Erythroblast (primary cell): ENCODE measurements around the gene DBP.
A peak's percentile ranks its signal among the peaks of the same experiment; 100 is the strongest.

Experiments used
- DNase-seq, 2 experiments: peaks; one replicate each; lab custom pipeline; 2025; lab: John Stamatoyannopoulos, UW
- GATA1 ChIP-seq: IDR thresholded peaks from 2 replicates; pipeline ENCODE4 v1.6.1; 2011; ENCODE audit warnings: low read depth, mild to moderate bottlenecking, control low read depth, low read length, moderate library complexity
- POLR2A ChIP-seq: IDR thresholded peaks from 2 replicates; pipeline ENCODE4 v1.6.1; 2011; ENCODE audit warnings: mild to moderate bottlenecking, low read length

DBP gene

DNA sequence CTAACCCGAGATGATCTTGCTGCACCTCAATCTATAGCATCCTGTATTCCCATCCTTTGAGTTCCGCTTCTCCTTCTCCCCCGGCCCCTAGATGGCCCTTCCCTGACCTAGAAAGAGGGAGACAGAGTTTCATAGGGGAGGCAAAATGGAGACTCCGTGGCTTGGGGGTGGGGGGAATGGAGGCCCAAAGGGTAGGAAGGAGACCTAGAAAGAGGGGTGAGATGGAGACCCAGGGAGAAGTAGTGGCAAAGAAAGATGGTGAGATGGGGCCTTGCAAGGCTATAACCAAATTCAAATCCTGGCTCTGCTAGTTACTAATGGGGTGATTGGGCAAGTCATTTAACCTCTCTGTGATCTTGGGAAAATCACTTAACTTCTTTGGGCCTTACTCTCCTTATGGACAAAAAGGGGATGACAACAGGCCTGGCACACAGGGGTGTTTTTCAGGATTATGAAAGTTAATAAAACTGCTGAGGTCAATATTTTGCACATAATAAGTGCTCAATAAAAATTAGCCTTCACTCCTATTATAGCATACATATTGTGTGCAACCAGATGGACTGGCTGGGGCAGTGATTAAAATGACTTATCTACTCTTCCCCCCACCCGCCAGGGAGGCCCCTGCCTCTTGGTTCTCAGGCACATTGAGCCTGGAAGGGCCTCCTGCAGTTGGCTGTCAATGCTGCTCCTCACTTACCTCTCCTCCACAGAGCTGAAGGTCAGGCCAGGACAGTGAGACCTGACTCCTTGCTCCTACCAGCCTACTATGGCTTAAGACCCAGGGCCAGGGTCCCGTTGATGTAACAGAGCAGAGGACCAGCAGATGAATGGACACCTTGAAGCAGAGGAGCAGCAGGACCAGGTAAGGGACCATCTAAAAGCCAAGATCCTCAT, 17.2 kb downstream of the DBP start:
- peak; percentile 63 to 87 for DNase-seq
- no peak for TF ChIP-seq GATA1
- TF ChIP-seq POLR2A, result no peak

DNA sequence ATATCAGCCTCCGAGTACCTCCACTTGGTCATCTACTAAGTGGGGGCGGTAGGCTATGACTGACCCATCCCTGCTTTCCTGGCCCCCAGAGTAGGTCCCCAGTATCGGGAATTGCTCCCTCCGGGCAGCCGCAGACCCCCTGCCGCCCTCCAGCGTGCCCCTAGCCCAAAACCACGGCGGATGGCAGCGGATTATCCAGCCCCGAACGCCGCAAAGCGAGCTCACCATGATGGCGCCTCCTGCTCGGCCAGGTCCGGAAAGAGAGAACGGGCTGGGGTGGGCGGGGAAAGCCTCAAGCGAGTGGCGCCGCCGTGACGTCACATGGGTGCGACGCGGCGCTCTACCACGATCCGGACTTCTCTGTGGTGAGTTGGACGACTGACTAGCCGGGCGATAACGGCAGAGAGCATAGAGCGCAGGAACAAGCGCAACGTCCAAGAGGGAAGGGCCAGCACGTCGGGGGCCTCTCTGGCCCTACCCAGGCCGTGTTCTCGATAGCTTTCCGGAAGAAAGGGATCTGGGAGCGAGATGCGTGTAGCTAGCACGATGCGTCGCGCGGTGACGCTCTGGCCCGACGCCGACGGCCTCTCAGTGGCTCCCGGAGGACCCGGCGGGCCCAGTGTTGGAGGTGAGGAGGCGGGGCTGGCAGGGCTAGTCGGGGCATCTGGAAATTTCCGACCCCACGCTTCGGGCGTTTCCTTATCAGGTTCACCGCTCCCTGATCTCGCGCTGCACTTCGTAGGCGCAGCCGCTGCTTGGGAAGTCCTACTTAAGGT, 18.1 kb downstream of the DBP start, which contains the start of the genes RPL18 and SPHK2:
Gene RPL18, minus strand, starts transcription at position 263 of the 776 bp plus-strand sequence. Its CDS starts 35 bp downstream, at position 228.
Gene SPHK2, plus strand, starts transcription at position 591 of the 776 bp plus-strand sequence. CDS start 1,009 bp downstream, outside the sequence.
- peak; percentile 100 for DNase-seq
- TF ChIP-seq POLR2A, result peak; percentile 96
- TF ChIP-seq GATA1, result peak; percentile 76

DNA sequence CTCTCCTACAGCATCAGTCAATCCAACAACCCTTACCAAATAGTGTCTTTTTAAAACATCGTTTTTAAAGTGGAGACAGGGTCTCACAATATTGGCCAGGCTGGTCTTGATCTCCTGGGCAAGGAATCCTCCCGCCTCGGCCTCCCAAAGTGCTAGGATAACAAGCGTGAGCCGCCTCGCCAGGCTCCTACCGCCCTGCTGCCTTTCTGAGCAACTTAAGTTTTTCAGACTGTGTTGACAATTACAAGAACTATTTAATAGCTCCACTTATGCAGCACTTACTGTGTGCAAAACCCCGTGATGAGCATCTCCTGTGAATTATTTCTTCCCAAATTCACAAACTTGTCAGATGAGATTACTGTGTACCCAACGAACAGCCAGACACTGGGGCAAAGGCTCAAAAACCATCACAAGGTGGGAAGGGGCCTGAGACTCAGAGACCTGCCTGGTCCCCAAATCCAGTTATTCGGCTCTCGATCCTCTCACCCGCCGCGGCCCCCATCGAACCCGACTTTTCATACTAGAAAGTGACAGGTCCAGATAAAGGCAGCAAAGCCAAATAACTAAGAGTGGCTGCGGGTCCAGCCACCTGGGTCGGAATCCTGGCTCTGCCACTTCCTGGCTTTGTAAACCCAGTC, 18.8 kb downstream of the DBP start:
- TF ChIP-seq GATA1, result no peak
- no peak for TF ChIP-seq POLR2A
- peak in 1 of 2 experiments; percentile 65 for DNase-seq

DNA sequence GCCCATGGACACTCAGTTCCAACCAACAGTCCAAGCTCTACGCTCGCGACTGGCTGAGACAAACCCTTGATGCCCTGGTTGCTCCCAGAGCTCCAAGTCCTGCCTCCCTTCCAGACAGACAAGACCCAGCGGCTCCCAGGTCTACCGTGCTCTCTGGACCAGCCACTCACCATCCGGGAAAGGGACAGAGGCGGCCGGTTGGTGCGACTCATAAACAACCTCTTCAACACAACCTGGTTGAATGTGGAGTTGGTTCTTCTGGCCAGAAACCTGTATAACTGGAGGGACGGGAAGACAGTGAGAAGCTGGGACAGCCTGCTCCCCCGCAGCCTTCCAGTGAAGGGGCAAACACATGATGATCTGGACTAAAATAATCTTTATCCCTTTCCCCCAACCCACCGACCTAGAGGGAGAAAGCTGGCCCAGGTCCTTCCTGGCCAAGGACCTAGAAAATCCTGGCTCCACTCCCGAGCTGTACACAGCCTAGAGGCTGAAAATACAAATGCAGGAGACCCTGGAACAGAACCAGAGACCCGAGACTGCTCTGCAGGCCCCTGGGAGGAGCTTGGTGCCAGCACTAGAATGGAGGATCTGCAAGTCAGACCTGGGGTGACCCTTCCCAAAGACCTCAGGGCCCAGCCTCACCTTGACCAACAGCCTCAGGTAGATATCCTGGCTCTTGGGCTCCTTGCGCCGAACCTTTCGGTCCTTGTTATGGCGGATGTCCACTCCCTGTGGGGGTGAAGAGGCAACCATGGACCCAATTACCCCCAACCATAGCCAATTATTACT, 19.8 kb downstream of the DBP start:
- DNase-seq, result no peak
- TF ChIP-seq GATA1 (no peak), POLR2A (no peak)

DNA sequence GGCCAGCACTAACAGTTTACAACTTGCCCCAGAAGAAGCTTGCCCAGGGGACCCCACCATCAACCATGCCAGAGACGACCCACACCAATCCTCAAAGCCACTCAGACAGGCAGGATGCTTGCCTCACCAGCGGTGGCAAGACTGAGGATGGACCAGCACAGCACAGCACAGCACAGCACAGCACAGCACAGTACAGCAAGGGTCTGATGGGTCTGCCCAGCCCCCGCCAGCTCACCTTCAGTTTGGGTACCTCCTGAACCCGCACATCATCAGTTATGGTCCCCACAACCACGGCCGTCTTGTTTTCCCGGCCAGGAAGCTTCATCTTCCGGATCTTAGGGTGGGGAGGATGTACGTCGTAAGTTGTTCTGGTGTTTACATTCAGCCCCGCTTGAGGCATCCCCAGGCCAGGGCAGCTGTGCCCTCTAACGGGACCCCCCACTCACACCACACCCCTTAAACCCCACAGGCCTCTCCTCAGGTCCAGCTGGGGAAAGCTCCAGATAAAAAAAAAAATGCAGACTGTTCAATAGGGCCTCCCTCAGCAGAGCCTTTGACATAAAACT, 20.6 kb downstream of the DBP start:
- TF ChIP-seq POLR2A, result no peak
- TF ChIP-seq GATA1, result no peak
- DNase-seq, result no peak

DNA sequence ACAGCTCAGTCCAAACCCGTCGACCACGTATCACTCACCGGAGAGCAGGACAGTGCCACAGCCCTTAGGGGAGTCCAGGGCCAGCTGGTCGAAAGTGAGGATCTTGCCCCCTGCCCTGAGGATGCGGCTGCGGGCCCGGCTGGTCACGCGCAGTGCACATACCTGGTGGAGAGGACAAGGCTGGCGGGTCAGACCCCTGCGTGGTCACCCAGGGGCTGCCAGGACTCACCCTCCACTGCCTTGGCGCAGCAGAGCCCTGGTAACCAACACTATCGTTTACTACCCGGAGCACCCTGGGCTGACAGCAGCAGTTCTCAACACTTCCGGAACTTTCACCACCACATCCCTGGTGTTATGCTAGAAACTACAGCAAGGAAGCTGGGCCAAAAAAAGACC, 21.1 kb downstream of the DBP start:
- no peak for DNase-seq
- no peak for TF ChIP-seq GATA1
- no peak for TF ChIP-seq POLR2A

DNA sequence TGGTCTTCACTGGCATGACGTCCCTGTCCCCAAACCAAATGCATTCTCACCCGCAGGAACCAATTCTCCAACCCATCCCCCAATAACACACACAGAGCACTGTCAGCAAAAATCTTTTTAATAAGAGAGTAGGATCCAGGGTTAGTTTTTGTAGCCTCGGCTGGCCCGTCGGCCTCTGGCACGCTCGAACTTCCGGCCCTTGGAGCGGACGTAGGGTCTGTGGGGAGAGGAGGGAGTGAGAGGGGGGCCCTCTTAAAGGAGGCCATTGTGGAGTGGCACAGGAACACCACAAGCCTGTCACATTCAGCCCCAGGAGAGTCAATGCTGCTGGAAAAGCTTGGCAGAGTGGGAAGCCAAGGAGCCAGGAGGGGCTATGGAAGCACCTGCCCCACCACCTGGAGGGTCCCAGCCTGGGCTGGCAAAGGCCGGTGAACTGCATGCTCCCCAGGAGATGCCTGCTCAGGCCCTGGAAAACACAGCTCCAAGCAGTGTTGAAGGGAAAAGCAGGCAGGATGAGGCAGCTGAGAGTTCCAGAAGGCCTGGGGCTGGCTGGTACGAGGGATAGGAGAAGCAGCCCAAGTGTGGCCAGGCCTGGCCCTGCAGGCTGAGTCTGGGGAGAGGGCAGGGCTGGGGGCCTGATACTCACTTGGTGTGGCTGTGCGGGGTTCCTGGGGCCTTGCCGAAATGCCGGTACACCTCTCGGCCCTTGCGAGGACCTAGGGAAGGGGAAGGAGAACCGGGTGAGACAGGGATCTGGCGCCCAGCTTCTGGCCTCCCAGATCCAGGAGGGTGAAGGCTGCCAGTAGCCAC, 21.7 kb downstream of the DBP start:
- no peak for TF ChIP-seq POLR2A
- no peak for TF ChIP-seq GATA1
- no peak for DNase-seq

DNA sequence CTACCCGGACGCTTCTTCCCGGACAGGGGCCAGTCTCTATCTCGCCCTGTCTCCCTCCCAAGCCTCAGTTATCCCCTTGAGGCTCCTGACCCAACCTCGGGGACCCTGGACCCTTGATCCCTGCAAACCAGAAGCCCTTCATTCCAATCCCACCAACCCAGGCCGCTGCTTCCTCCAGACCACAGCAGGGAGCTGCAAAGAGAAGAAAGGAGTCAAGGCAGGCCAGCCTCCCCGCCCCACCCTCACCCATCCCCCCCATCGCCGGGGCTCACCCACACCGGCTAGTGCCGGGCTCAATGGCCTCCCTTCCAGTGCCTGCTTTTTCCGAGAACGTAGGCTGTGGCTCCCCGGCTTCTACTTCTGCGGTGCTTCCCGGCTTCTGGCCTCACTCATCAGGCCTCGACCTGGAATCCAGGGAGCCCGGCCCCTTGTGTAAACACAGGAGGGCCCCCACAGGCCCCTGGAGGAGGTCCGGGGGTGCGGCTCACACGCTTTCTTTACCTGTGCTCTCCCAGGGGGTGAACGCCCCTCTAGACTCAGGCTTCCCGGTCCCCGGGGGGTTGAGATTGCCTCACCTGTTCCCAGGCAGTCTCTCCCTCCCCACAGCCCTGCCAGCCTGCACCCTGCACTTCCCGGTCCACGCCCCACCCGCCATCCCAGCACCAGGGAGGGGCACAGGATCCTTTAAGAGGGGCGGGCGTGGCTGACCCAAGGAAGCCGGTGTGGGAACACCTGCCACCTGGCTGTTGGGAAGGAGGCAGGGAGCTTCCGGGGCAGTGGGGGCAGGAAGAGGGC, 22.5 kb downstream of the DBP start, which contains the start of gene FAM83E:
Gene FAM83E, minus strand, starts transcription at position 641 of the 795 bp plus-strand sequence. CDS start 1,704 bp downstream, outside the sequence.
- no peak for DNase-seq
- TF ChIP-seq GATA1, result no peak
- TF ChIP-seq POLR2A, result peak; percentile 34

DNA sequence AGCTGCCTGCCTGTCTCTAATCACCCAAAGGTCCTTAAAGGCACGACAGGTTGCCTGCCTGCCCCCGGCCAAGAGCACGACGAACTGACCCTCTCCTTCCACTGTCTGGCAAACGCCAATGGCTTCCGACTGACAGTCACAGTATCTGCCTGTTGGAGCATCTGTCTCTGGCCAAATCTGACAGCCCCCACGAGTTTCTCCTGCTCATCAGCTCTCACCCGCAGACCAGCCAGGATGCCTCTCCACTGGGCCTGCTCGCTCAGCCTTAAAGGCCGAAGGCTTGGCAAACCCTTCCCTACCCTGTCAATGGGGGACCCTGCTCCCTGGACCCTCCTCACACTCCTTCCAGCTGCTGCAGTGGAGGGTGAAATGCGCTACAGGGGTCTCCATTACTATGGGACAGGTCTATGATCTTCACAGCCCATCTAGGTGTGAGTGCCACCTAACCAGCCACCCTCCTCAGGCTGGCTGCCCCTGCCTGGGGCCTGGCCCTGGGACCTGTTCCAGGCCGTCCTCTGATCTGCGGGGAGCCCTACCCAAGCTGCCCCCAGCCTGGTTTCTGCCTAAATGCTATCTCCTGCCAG, 23.2 kb downstream of the DBP start:
- TF ChIP-seq GATA1, result no peak
- TF ChIP-seq POLR2A, result no peak
- no peak for DNase-seq

DNA sequence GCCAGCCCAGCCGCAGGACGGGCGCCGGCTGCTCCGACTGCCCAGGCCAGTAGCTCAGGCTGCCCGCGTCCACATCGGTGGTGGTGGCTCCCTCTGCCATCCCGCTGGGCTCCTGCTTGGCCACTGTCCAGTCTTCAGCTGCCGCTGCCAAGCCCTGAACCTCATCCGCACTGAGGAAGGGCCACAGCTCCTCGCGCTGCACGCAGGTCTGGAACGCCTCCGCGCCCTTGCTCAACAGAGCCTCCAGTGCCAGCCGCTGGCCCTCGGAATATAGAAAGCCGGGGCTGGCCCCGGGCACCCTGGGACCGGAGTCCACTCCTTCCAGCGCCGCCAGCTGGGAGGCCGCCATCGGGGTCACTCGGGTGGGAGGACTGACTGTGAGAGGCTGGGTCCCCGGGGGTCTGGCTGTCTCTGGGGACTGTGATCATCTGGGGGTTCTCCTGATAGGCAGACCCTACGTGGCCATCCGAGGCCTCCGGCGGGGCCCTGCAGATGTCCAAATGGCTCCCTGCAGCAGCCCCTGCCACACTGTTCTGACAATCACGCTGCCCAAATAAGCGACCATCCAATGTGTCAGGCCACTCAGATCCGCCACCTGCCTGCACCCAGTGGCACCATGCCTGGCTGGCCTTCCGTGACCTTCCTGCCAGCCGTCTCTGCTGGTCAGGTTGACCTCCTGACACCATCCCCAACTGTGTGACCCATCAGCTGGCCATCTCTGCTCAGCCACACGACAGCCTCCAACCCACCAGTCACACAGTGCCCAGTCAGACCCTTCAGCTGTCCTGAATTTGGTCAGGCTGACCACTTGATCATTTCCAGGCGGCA, 23.9 kb downstream of the DBP start:
- TF ChIP-seq GATA1, result no peak
- TF ChIP-seq POLR2A, result no peak
- no peak for DNase-seq
